Activated CD4-positive, alpha-beta T cell treated with anti-CD3 and anti-CD28 coated beads, Interleukin-10, Interleukin-2, amounts not matched to agents 100 ng/mL and 50 ng/mL, durations not matched to agents 16 hours and 8 hours (primary cell): Measurements from ENCODE around the gene RASAL1.
A peak's percentile ranks its signal among the peaks of the same experiment; 100 is the strongest.

Experiments
- DNase-seq: peaks from one replicate; pipeline ENCODE4 v3.0.0-alpha.2; 2020

The RASAL1 gene

DNA sequence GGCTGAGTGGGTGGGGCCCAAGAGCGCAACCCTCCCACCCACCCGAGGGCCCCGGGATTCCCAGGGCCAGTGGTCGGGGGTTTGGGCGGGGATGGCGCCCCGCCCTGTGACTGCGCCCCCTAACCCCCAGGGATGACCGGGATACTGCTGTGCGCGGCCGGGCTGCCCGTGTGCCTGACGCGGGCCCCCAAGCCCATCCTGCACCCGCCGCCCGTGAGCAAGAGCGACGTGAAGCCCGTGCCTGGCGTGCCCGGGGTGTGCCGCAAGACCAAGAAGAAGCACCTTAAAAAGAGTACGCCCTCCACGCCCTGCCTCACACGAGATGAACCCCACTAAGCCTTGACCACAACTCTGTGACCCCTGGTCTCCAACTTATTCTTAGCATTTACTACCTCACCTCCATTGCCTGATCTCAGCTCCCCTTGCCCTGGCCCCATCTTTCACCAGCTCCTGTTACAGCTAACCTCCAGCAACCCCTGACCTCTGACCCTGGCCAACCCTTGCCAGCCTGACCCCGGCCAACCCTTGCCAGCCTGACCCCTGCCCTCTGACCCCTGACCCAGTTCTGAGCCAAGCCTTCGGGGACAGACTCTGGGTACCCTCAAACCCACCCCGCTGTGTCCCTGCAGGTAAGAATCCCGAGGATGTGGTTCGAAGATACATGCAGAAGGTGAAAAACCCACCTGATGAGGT lies 42.0 kb downstream of the RASAL1 start:
- no peak for DNase-seq

DNA sequence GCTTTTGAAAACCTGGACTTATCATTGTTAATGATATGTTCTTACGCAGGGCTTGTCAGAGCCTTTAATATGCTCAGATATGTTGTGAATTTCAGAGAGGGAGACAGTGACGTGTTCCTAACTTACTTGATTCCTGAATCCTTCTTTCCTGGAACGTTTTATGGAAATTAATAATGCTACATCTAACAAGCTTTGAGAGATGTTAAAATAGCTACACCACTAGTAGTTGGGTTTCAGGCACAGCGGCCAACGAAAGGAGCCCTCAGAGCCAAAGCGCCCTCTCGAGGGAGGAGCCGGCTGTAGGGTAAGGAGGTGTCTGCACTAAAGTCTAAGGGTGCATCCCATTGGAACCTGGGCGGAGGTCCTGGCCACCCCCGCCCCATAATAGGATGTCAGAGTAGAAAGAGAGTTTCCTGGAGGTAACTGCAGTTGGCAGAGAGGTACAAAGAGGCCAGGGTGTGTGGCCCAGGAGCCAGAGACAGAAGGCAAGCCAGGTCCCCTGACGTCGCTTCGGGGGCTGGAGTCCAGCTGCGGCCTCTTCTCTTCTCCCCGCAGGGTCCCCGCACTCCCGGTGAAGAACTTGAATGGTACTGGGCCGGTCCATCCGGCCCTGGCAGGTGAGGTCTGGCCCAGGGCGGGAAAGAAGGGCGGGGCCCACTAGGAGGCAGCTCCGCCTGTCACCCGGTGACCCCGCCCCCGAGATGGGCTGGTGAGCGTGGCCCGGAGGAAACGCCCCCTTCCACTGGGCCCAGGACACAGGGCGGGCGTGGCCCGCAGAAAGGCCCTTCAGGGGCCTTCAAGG lies 42.8 kb downstream of the RASAL1 start:
- no peak for DNase-seq

DNA sequence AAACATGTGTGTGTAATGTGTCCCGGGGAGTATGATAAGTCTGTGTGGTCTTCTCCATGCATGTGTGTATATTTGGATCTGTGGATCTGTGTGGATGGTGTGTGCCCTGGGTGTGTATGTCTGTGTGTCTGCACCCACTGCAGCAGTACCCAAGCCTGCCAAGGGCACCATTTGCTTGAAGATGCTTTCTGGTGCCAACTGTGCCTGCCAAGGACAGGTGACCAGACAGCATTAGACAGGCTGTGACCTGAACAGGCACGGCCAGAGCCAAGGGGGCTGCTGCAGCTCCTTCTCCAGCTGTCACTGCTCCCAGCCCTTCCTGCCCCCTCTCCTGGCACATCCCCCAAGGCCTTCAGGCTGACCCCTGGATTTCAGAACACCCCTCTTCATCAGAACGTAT lies 44.1 kb downstream of the RASAL1 start:
- no peak for DNase-seq

DNA sequence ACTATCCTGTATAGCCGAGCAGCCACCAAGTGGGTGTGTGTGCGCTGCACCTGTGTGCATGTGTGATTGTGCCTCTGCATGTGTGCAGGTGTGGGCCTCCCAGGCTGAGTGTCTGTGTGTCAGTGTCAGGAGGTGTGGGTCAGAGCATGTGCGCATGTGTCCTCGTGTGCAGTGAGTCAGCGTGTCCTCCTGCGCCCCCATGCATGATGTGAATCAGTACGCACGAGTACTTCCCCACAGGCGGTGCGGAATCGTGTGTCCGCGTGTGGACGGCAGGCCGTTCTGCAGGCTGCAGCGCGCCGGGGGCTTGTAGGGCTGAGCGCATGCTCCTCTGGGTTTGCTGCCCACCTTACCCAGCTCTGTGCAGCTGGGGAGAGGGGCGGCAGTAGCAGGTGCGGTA lies 44.8 kb downstream of the RASAL1 start:
- no peak for DNase-seq

DNA sequence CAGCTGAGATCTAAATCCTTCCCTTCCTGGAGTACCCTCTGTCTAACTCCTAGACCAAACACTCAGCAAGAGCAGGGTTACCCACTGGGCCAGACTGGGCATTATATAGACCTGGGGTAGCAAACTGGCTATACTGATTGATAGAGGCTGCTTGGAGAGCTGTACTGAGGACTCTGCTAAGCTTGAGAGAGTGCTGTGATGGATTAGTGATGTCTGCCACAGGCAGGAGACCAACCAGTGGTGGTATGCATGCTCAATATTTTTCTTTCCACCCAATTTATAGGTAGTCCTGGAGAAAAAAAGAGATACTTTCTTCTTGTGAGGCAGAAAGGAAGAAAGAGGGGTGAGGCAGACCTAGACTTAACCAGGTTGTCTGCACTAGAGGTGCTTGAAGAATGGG lies 45.7 kb downstream of the RASAL1 start:
- no peak for DNase-seq

DNA sequence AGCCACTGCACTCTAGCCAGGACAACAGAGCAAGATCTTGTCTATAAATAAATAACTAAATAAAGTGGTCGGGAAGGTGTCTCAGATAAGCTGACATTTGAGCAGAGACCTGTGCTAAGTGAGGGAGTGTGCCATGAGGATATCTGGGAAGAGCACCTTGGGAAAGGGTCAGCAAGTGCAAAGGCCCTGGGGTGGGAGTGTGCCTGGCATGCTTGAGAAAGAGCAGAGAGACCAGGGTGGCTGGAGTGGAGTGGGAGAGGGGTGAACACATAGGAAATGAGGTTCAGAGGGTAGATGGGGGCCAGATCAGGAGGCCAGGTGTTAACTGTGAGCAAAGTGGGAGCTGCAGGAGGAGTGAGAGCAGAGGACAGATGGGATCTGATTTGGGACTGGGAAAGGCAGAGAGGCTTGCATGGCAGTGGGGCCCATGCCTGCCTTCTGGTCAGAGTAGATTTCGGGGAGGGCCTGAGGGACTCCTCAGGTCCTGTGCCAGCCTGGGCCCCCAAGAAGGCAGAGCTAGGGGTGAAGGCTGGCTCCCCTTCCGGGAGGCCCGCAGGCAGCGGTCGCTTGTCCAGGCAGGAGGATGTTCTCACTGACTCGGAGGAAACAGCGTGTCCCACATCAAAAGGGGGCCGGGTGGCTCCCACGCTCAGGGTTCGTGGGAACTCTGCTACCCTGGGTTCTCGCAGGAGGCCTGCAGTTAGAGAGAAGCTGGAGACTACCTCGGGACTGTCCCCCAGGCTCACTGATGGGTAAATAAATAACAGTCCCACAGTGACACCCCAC lies 46.4 kb downstream of the RASAL1 start:
- DNase-seq = peak; percentile 45

DNA sequence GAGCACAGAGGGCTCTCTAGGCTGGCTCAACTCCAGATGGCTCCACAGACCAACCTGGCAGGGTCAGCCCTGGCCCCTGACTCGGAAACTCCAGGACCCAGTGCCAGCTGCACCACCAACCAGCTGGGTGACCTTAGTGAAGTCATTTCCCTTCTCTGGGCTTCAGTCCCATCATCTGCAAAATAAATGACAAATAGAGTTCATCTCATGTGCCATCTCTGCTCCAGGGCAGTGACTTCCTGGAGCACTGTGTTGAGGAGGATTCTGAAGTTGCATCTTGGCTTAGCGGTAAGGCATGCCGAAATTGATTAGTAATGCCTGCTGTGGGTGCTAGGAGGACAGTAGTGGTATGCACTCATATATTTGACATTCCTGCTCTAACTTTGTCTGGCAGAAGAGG lies 47.5 kb downstream of the RASAL1 start:
- DNase-seq = no peak

DNA sequence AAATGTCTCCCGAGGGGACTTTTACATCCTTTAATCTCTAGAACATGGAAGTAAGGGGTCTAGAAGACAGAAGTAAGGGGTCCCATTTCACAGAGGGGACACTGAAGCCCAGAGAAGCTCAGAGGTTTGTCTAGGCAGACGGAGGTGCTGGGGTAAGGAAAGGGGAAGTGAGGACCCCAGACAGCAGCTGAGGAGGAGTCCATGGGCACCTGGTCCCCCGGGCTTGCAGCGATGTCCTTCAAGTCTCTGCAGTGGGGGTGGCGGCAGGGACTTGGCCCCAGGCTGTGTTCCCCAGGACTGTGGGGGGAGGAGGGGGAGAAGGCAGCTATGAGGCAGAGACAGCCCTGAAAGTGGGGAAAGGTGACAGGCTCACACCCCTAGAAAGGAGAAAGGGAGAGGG lies 48.4 kb downstream of the RASAL1 start:
- no peak for DNase-seq

DNA sequence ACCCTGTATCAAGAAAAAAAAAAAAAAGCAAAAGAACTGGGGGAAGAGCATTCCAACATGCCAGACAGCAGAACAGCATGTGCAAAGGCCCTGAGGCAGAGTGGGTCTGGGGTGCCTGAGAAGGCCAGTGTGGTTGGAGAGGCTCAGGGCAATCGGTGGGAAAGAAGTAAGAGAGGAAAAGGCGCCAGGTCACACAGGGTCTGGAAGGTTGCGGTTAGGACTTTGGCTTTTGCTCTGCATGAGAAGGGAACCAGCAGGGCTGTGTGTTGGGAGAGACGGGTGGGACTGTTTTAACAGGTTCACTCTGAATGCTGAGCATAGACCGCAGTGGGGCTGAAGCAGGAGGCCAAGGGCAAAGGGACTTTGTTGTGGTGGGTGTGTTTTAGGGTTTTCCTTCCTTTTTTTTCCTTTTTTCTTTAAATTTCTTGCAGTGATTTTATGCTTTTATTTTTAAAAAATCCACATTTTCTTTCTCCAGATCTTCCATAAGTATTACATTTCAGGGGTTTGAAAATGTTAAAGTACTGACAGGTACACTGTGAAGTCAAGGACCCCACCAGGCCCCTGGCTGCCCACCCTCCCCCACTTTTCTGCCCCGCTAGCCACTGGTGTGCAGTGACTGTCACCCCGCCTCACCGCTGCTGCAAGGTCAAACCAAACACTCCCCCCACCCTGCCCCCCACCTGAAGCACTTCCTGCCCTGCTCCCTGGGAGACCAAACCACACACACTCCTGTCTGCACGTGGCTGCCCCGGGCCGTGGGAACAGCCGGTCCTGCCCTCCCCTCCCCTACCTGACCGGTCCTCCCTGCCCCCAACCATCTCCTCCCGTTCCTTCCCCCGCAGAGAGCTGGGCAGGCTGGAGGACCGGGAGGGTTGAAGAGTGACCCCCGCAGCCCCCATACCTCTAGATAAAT lies 49.1 kb downstream of the RASAL1 start:
- DNase-seq = peak; percentile 20

DNA sequence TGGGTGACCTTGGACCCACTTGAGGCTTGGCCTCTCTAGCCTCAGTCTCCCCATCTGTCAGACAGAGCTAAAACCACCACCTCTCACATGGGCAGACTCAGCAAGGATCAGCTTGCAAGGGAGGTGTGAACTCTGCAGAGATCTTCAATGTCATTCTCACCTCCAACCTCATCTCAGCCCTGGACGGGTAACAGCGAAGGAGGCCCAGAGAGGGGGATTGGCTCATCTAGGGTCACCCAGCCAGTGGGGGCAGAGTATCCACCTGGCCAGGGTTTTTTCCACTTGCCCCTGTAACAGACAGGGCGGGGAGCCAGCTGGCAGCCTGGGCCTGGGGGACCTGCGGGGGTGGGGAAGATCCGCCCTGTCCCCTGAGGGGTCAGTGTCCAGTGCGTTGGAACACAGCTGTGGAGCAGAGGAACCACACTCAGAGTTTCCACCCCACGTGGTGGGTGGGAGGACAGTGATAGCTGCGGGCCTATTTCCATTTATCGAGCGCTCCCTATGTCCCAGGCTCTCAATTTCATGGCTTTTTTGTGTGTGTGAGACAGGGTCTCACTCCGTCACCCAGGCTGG lies 51.6 kb downstream of the RASAL1 start:
- DNase-seq = no peak

DNA sequence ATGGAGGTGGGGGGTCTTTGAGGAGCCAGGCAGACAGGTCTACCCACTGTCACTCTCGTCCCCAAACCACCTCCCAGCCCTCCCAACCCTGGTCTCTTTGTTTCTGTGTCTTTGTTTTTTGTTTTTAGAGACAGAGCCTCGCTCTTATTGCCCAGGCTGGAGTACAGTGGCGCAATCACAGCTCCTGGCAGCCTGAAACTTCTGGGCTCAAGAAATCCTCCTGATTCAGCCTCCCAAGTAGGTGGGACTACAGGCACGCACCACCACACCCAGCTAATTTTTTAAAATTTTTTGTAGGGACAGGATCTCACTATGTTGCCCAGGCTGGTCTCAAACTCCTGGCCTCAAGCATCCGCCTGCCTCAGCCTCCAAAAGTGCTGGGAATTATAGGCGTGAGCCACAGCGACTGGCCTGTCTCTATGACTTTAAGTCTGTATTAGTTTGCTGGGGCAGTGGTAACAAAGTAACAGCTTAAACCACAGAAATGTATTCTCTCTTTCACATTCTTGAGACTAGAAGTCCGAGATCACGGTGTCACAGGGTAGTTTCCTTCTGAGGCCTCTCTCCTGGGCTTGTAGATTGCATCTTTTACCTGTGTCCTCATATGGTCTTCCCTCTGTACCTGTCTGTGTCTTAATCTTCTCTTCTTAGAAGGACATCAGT lies 52.9 kb downstream of the RASAL1 start:
- no peak for DNase-seq

DNA sequence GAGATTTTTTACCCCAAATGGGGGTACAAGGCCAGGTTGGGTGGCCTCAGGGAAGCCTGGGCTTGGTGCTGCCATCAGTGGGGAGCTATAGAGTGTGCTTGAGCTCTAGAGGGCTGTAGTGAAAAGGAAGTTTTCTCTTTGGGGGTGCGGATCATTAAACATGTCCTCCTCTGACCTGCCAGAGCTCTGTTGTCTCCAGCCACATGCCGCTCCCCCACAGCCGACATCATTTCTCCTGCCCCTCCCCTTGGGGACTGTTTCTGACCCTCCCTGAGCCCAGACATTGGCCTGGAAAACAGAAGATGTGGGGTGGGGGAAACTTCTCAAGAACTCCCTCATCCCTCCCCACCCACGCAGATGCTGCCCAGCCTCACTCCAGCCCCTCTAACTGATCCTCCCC lies 53.7 kb downstream of the RASAL1 start:
- no peak for DNase-seq

DNA sequence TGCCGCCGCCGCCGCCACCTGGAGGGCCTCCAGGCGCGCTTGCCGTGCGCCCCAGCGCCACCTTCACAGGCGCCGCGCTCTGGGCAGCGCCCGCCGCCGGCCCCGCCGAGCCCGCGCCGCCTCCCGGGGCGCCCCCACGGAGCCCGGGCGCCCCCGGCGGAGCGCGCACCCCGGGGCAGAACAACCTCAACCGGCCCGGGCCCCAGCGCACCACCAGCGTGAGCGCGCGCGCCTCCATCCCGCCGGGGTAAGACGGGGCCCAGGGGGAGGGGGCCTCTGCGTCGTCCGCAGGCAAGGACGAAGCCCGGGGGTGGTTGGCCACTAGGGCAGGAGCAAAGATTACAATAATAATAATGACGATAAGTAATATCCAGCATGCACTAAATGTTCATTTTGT lies 57.7 kb downstream of the RASAL1 start:
- DNase-seq = no peak

DNA sequence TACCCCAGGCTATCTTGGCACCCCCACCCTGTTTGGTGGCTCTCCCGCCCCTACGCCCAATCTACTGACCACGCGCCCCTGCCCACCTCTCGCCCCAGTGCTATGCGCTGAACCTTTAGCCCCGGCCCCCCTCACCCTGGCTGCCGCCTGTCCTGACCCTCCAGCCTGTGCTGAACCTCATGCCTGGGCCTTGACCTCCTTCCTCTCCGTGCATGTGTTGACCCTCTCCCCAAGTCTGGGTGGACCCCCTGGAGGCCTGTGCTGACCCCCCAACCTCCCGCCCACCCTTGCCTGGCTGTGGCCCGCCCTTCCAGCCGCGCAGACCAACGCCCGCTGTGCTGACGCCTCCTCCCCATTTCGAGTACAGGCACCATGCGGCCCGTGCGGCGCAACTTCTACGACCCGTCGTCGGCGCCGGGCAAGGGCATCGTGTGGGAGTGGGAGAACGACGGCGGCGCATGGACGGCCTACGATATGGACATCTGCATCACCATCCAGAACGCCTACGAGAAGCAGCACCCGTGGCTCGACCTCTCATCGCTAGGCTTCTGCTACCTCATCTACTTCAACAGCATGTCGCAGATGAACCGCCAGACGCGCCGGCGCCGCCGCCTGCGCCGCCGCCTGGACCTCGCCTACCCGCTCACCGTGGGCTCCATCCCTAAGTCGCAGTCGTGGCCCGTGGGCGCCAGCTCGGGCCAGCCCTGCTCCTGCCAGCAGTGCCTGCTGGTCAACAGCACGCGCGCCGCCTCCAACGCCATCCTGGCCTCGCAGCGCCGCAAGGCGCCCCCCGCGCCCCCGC lies 58.3 kb downstream of the RASAL1 start:
- no peak for DNase-seq

DNA sequence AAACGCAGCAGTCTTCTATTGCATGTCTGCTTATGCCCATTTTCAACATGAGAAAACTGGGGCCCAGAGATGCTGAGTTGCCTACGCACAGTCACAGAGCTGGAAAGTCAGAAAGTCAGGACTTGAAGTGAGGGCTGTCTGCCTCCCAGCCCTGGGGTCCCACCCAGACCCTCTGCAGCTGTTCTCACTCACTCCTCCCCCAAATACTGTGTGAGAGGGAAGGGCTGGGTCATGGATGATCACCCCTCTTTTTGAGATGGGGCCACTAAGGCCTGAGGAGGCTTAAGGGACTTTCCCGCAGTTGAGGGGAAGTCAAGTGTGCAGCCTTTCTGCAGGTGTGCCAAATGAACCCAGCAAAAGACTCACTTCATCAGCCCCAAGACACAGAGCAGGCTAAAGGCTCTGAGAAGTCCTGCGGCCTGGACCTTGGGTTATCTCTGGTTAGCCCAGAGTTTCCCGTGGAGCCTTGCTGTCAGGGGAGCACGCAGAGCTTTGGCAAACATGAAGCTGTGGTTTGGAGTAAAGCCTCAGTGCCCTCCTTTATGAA lies 60.4 kb downstream of the RASAL1 start:
- no peak for DNase-seq

DNA sequence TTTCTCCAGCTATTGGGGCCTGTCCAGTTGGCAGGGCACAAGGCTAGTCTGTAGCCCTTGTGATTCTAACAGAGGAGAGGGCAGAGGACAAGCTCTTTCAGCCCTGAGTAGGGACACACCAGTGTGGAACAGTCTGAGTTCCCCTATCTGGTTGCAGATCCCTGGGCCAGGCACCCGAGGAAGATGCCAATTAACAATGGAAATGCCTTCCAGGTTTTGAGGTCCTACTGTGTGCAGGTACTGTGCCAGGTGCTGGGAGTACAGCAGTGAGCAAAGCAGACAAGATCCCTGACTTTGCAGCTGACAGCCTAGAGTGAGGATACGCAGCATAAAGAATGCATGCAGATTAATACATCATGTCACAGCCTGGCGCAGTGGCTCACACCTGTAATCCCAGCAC lies 62.0 kb downstream of the RASAL1 start:
- no peak for DNase-seq

DNA sequence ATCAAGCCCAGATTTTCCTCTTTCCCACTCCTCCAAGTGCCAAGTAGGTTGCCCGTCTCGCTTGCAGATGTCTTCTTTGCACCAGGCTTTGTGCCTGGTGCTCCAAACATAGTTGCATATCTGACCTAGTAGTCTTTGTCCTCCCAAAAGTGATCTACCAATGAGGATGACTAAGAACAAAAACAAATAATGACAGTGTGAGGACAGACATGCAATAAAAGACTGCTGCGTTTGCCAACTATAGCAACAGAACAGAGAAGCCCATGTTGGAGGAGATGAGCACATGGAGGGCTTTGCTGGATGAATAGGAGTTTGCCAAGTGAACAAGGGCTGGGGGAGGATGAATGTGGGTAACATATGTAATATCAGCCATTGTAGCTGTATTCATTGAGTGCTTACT lies 63.4 kb downstream of the RASAL1 start:
- peak; percentile 36 for DNase-seq

DNA sequence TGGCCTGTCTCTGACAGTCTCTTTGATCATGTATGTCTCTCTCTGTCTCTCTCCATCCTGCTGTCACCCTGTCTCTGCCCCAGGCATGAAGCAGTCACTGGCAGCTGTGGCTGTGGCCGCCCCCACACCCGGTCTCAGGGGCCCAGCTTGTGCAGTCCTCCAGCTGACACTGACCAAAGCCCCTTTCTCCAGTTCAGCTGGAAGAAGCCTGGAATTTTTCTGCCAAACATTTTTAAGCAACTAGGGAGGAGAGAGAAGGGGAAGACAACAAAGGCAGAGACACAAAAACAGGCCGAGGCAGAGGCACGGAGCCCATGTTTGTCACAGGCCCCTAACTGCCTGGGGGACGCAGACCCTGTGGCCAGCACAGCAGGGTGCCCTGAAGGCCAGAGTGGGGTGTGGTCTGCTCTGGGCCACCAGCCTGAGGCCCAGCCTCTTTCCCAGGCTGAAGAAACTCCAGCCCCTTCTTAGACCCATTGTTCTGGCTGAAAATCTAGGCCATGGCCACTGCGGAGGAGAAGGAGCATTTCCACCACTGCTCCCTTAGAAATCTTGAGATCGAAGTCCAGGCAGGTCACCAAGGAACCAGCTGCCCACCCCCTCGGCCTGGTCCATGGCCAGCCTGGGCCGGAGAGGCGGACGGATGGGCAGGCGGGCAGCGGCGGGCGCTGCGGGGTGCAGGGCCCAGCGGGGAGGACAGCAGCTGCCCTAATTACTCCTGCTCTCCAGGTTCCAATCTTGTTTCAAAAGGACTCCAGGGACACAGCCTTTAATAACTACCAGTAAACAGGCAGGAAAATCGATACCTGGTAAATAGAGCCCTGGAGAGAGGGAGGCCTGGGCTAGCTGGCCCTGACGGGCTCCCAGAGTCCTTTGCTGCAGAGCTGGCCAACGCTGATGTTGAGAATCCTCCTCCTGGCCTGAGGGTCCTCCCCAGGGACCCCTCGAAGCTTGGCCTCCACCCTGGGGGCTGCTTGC lies 64.1 kb downstream of the RASAL1 start:
- DNase-seq = no peak
